ENCODE measurements around the gene CT45A2.
"Not testable (repeated sequence)": the region's sequence is repeated elsewhere in the genome, so short reads cannot be mapped to it uniquely, and the experiment has no call there.

Gene CT45A2, protein sequence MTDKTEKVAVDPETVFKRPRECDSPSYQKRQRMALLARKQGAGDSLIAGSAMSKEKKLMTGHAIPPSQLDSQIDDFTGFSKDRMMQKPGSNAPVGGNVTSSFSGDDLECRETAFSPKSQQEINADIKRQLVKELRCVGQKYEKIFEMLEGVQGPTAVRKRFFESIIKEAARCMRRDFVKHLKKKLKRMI

GRCh38 chrX:135819912-135820311, at the start of gene CT45A2:
TSS of gene CT45A2 (minus strand) at chrX:135820012. CDS start at chrX:135816265, 3,747 bp downstream.
- H3K27ac ChIP-seq, result not testable (repeated sequence)

DNA sequence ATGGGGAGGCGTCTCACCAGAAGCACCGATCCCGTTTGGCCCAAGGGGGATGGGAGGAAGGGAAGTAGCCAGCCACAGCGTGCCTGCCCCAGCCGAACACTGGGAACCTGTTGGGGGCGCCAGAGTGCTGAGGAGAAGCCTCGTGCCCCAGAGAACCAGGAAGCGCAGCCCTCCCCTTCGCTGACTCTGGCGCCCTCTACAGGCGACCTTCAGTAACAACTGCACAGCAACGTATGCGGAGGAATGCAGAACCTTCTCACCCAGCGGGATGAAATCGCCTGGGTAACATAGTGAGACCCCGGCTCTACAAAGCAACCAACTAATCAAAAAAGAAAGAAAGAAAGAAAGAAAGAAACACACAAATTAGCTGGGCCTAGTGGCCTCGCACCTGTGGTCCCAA, 34.6 kb upstream of the CT45A2 start, which contains the start of gene CT45A8:
Gene CT45A8, minus strand, starts transcription at position 101 of the 400 bp plus-strand sequence. CDS start 3,755 bp downstream, outside the sequence.
- not testable (repeated sequence) for H3K27ac ChIP-seq

DNA sequence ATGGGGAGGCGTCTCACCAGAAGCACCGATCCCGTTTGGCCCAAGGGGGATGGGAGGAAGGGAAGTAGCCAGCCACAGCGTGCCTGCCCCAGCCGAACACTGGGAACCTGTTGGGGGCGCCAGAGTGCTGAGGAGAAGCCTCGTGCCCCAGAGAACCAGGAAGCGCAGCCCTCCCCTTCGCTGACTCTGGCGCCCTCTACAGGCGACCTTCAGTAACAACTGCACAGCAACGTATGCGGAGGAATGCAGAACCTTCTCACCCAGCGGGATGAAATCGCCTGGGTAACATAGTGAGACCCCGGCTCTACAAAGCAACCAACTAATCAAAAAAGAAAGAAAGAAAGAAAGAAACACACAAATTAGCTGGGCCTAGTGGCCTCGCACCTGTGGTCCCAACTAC, 17.4 kb upstream of the CT45A2 start, which contains the start of gene CT45A7:
Gene CT45A7, minus strand, starts transcription at position 101 of the 400 bp plus-strand sequence. CDS start 3,747 bp downstream, outside the sequence.
- H3K27ac ChIP-seq, result not testable (repeated sequence)

- H3K27ac ChIP-seq, result not testable (repeated sequence)
Measured at GRCh38 chrX:135802687-135803086, 17.1 kb downstream of the CT45A2 start, which contains the start of gene CT45A6. TSS of gene CT45A6 (minus strand) at chrX:135802787. CDS start at chrX:135798993, 3,794 bp downstream.

DNA sequence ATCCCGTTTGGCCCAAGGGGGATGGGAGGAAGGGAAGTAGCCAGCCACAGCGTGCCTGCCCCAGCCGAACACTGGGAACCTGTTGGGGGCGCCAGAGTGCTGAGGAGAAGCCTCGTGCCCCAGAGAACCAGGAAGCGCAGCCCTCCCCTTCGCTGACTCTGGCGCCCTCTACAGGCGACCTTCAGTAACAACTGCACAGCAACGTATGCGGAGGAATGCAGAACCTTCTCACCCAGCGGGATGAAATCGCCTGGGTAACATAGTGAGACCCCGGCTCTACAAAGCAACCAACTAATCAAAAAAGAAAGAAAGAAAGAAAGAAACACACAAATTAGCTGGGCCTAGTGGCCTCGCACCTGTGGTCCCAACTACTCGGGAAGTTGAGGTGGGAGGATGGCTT, 34.4 kb downstream of the CT45A2 start, which contains the start of gene CT45A5:
Gene CT45A5, minus strand, starts transcription at position 101 of the 400 bp plus-strand sequence. CDS start 3,774 bp downstream, outside the sequence.
- not testable (repeated sequence) for H3K27ac ChIP-seq

DNA sequence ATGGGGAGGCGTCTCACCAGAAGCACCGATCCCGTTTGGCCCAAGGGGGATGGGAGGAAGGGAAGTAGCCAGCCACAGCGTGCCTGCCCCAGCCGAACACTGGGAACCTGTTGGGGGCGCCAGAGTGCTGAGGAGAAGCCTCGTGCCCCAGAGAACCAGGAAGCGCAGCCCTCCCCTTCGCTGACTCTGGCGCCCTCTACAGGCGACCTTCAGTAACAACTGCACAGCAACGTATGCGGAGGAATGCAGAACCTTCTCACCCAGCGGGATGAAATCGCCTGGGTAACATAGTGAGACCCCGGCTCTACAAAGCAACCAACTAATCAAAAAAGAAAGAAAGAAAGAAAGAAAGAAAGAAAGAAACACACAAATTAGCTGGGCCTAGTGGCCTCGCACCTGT, 51.7 kb downstream of the CT45A2 start, which contains the start of gene CT45A3:
Gene CT45A3, minus strand, starts transcription at position 101 of the 400 bp plus-strand sequence. CDS start 3,747 bp downstream, outside the sequence.
- H3K27ac ChIP-seq, result not testable (repeated sequence)
